Common myeloid progenitor, CD34-positive (primary cell): Measurements from ENCODE around the gene FHAD1.

ENCODE experiments used
- CTCF ChIA-PET: fragments of 350-600 bp; sonication (Branson Sonifier 250); formaldehyde crosslinking; loops from one replicate; lab custom pipeline; 2021; ENCODE audit warnings: antibody characterized with exemption; lab: Charles Lee
- POLR2A ChIA-PET: fragments of 350-600 bp; sonication (Branson Sonifier 250); formaldehyde crosslinking; loops from one replicate; lab custom pipeline; 2021; ENCODE audit warnings: antibody characterized with exemption; lab: Charles Lee
- DNase-seq, 3 donors: peaks; one replicate each; pipeline versions ENCODE4 v3.0.0 to v3.0.0-alpha.2; 2013
- H3K27ac ChIP-seq, 2 experiments: 1 replicate in 1 of 2; 2 replicates in 1 of 2; pipeline ENCODE4 v1.7.0; 2013; ENCODE audit warnings: inconsistent platforms in 2 of 2, low read length in 2 of 2, mild to moderate bottlenecking in 2 of 2, low read depth in 1 of 2, moderate library complexity in 1 of 2; ENCODE audit not compliant: severe bottlenecking in 2 of 2, insufficient read depth in 1 of 2, poor library complexity in 1 of 2
- H3K27me3 ChIP-seq, 5 experiments: replicated peaks in 2 of 5; 1 replicate in 3 of 5; 2 replicates in 2 of 5; pipeline versions ENCODE4 v1.6.1 to v1.7.0; 2013; ENCODE audit warnings: low read length in 4 of 5, mild to moderate bottlenecking in 2 of 5, moderate library complexity in 2 of 5, inconsistent platforms in 1 of 5; ENCODE audit not compliant: insufficient read depth in 5 of 5, control insufficient read depth in 4 of 5
- H3K36me3 ChIP-seq, 4 experiments: 1 replicate in 2 of 4; 2 replicates in 2 of 4; pipeline versions ENCODE4 v1.6.1 to v1.7.0; 2013; ENCODE audit warnings: low read length in 3 of 4, control low read depth in 1 of 4, mild to moderate bottlenecking in 1 of 4; ENCODE audit not compliant: control insufficient read depth in 4 of 4, insufficient read depth in 4 of 4
- H3K4me1 ChIP-seq, 4 experiments: 1 replicate in 3 of 4; 2 replicates in 1 of 4; pipeline versions ENCODE4 v1.6.1 to v1.7.1; 2013; ENCODE audit warnings: low read length in 3 of 4, mild to moderate bottlenecking in 3 of 4, control low read depth in 1 of 4, inconsistent platforms in 1 of 4, moderate library complexity in 1 of 4; ENCODE audit not compliant: control insufficient read depth in 4 of 4, insufficient read depth in 4 of 4; ENCODE audit errors: control extremely low read depth in 1 of 4
- H3K4me3 ChIP-seq, 7 experiments: 1 replicate in 4 of 7; 2 replicates in 3 of 7; pipeline versions ENCODE4 v1.5.1 to v1.7.0; 2013; ENCODE audit warnings: mild to moderate bottlenecking in 7 of 7, low read length in 6 of 7, moderate library complexity in 6 of 7, inconsistent platforms in 2 of 7, low read depth in 2 of 7, control low read depth in 1 of 7; ENCODE audit not compliant: insufficient read depth in 4 of 7, control insufficient read depth in 1 of 7; ENCODE audit errors: extremely low read depth in 1 of 7
- H3K9me3 ChIP-seq, 5 experiments: 1 replicate in 4 of 5; 2 replicates in 1 of 5; pipeline versions ENCODE4 v1.6.1 to v1.7.1; 2013; ENCODE audit warnings: low read length in 4 of 5, mild to moderate bottlenecking in 2 of 5, inconsistent platforms in 1 of 5, low read depth in 1 of 5, moderate library complexity in 1 of 5; ENCODE audit not compliant: control insufficient read depth in 4 of 5, insufficient read depth in 2 of 5; ENCODE audit errors: control extremely low read depth in 1 of 5
- WGBS: methylation state at CpG from one replicate; pipeline ENCODE4 v1.1.5; 2013; ENCODE audit not compliant: insufficient coverage; 5-methylcytosine and 5-hydroxymethylcytosine counted together

Gene FHAD1

GRCh38 chr1:15436881-15437442, 189.9 kb downstream of the FHAD1 start:
- WGBS: 94% methylated on average over 4 of the region's 6 CpGs
- H3K36me3 ChIP-seq: no peaks in the 10 kb centered on the region
- no peak overlapping the region for H3K27ac ChIP-seq
- H3K4me1 ChIP-seq: peaks cover 0 to 6% (median under 1%) of the 10 kb centered on the region in 4 experiments
- POLR2A ChIA-PET: interaction anchor here (0.6 kb wide), 1 partner anchor 21 kb away, joined by 5 read pairs; no protein-coding TSS in a partner anchor
- no peaks in the 10 kb centered on the region for H3K9me3 ChIP-seq
- no peak overlapping the region for H3K4me3 ChIP-seq
- DNase-seq: no peak
- no peaks in the 10 kb centered on the region for H3K27me3 ChIP-seq
- CTCF ChIA-PET: interaction anchor here (0.9 to 6.8 kb wide), 3 partner anchors 8 to 119 kb away, joined by 3 to 92 read pairs (median 3); no protein-coding TSS in a partner anchor

DNA sequence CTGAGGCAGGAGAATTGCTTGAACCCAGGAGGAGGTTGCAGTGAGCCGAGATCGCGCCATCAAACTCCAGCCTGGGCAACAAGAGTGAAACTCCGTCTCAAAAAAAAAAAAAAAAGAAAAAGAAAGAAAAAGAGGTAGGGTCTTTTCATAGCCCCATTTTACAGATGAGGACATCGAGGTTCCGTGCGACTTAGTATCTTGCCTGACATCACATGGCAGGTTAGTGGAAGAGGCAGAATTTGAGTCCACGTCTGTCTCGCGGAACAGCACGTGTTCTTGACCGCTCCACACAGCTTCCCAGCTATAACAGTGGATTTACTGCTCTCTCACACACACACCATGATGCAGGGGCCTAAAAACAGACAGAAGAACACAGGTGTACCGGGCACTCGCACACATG, 192.3 kb downstream of the FHAD1 start:
- POLR2A ChIA-PET: no interaction called here
- CTCF ChIA-PET: interaction anchor here (0.6 kb wide), 1 partner anchor 288 kb away, joined by 3 read pairs; no protein-coding TSS in a partner anchor
- no peaks in the 10 kb centered on the region for H3K36me3 ChIP-seq
- peaks cover 0 to 6% (median under 1%) of the 10 kb centered on the region in 4 experiments for H3K4me1 ChIP-seq
- H3K27ac ChIP-seq: no peak overlapping the region
- DNase-seq: no peak
- no peaks in the 10 kb centered on the region for H3K9me3 ChIP-seq
- 95% methylated on average over 7 of the region's 14 CpGs for WGBS
- no peak overlapping the region for H3K4me3 ChIP-seq
- peaks cover 0 to 3% (median 0%) of the 10 kb centered on the region in 5 experiments for H3K27me3 ChIP-seq

GRCh38 chr1:15440357-15440756, 193.3 kb downstream of the FHAD1 start:
- ChIA-PET POLR2A (no interaction called here), CTCF (interaction anchor here (0.5 to 2.1 kb wide), 3 partner anchors 8 to 11 kb away, joined by 3 to 7 read pairs (median 5); no protein-coding TSS in a partner anchor)
- DNase-seq: no peak
- no peak overlapping the region for H3K27ac ChIP-seq
- H3K27me3 ChIP-seq: peaks cover 0 to 3% (median 0%) of the 10 kb centered on the region in 5 experiments
- 98% methylated on average over 12 of the region's 13 CpGs for WGBS
- H3K4me3 ChIP-seq: no peak overlapping the region
- H3K36me3 ChIP-seq: no peaks in the 10 kb centered on the region
- H3K9me3 ChIP-seq: no peaks in the 10 kb centered on the region
- peaks cover 0 to 5% (median 2%) of the 10 kb centered on the region in 4 experiments for H3K4me1 ChIP-seq

GRCh38 chr1:15441247-15441646, 194.2 kb downstream of the FHAD1 start:
- no peaks in the 10 kb centered on the region for H3K36me3 ChIP-seq
- ChIA-PET CTCF (interaction anchor here (1.8 to 3.4 kb wide), 3 partner anchors 10 to 117 kb away, joined by 5 to 14 read pairs (median 7); no protein-coding TSS in a partner anchor), POLR2A (no interaction called here)
- no peak overlapping the region for H3K4me3 ChIP-seq
- H3K27me3 ChIP-seq: peaks cover 0 to 4% (median 0%) of the 10 kb centered on the region in 5 experiments
- no peak for DNase-seq
- H3K4me1 ChIP-seq: peaks cover 0 to 11% (median 3%) of the 10 kb centered on the region in 4 experiments
- no peaks in the 10 kb centered on the region for H3K9me3 ChIP-seq
- no peak overlapping the region for H3K27ac ChIP-seq
- WGBS: 100% methylated on average over 4 of the region's 6 CpGs

GRCh38 chr1:15442119-15442518, 195.1 kb downstream of the FHAD1 start:
- Histone ChIP-seq H3K36me3 (no peaks in the 10 kb centered on the region), H3K4me3 (no peak overlapping the region), H3K27me3 (peaks cover 0 to 7% (median 0%) of the 10 kb centered on the region in 5 experiments), H3K4me1 (peaks cover 0 to 11% (median 3%) of the 10 kb centered on the region in 4 experiments), H3K9me3 (no peaks in the 10 kb centered on the region), H3K27ac (no peak overlapping the region)
- ChIA-PET POLR2A (no interaction called here), CTCF (interaction anchor here (2.1 to 3.4 kb wide), 2 partner anchors 9 to 118 kb away, joined by 5 to 14 read pairs; no protein-coding TSS in a partner anchor)
- WGBS: 95% methylated on average over 7 of the region's 8 CpGs
- DNase-seq: no peak

DNA sequence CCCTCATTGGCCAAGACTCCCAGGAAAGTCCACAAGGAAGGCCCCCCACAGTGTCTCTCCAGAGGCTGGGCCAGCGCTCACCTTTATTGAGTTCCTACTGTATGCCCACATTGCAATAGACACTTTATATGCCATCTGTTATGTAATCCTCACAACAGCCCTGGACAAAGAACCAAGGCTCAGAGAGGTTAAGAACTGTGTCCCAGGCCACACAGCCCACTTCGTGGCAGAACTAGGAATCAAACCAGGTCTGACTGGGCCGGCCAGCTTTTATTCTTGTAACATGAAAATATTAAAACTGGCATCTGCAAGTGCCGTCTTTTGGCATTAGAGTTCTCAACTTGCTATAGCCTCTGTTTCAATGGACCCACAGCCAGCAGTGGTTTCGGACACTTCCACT, 195.7 kb downstream of the FHAD1 start:
- peaks cover 0 to 11% (median 3%) of the 10 kb centered on the region in 4 experiments for H3K4me1 ChIP-seq
- peaks cover 0 to 7% (median 0%) of the 10 kb centered on the region in 5 experiments for H3K27me3 ChIP-seq
- POLR2A ChIA-PET: no interaction called here
- no peak for DNase-seq
- CTCF ChIA-PET: interaction anchor here (3.4 kb wide), 1 partner anchor 119 kb away, joined by 14 read pairs; no protein-coding TSS in a partner anchor
- H3K9me3 ChIP-seq: no peaks in the 10 kb centered on the region
- no peaks in the 10 kb centered on the region for H3K36me3 ChIP-seq
- WGBS: 93% methylated on average over 5 of the region's 5 CpGs
- no peak overlapping the region for H3K4me3 ChIP-seq
- H3K27ac ChIP-seq: no peak overlapping the region

- no peaks in the 10 kb centered on the region for H3K36me3 ChIP-seq
- CTCF ChIA-PET: interaction anchor here (1.0 to 3.4 kb wide), 2 partner anchors 9 to 119 kb away, joined by 3 to 14 read pairs; no protein-coding TSS in a partner anchor
Observed at GRCh38 chr1:15443281-15443680, 196.3 kb downstream of the FHAD1 start.

More at GRCh38 chr1:15443281-15443680, 196.3 kb downstream of the FHAD1 start:
- peaks cover 0 to 11% (median 3%) of the 10 kb centered on the region in 4 experiments for H3K4me1 ChIP-seq
- H3K9me3 ChIP-seq: no peaks in the 10 kb centered on the region
- no peak for DNase-seq
- no peak overlapping the region for H3K27ac ChIP-seq
- POLR2A ChIA-PET: no interaction called here
- peaks cover 0 to 7% (median 0%) of the 10 kb centered on the region in 5 experiments for H3K27me3 ChIP-seq
- no peak overlapping the region for H3K4me3 ChIP-seq
- 98% methylated on average over 5 of the region's 5 CpGs for WGBS
